ENCODE measurements around the gene FARP1. TPM values are rescaled to one million over a fixed set of nuclear protein-coding genes. Genes with fewer than 3 reads are reported as not detected.

Gene FARP1
- total and polyA plus RNA-seq, 2 experiments from 2014 or later, result 43.2 to 44.2 TPM

DNA sequence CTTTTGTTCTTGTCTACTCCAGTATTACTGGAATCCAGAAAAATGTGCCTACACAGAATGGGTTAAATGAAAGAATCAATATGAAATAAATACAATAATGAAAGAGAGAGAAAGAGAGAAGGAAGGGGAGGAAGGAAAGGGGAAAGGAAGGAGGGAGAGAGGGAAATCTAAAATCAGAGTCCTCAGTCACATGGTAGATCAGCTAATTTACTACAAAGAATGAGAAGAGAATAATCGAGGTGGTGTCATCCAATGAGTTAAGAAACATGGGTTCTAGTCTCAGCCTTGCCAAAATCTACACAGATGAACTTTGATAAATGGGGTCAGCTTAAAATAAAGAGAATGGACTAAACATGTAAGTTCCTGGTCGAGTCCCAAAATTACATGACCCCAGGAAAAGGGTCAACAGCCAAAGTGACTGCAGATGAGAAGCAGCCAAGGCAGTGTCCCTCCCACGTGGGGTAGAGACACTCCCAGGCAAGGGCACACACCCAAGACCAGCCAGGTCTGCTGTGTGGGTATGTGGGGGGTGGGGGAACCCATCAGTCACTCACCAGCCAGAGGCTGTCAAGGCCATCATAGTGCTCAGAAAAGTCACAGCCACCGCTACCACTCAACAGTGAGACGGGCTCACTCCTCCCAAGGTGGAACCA, 330.4 kb downstream of the FARP1 start:
- TF ChIP-seq CTCF (IDR thresholded peaks at IDR 0.05; ENCODE audit: low read depth, low read length), result no peak
- no peaks in the 10 kb centered on the region for H3K9me3 ChIP-seq (ENCODE audit: low read depth)
- H3K27me3 ChIP-seq, result no peaks in the 10 kb centered on the region
- DNase-seq (ENCODE audit: low read depth in 1 of 2, low spot score in 1 of 2), result no peak
- H3K4me3 ChIP-seq, result no peak overlapping the region
- peak overlapping the region; percentile 7 for H3K27ac ChIP-seq
- peaks cover 25% of the 10 kb centered on the region for H3K4me1 ChIP-seq (ENCODE audit: low read depth)
- H3K36me3 ChIP-seq, result no peaks in the 10 kb centered on the region

GRCh38 chr13:98473788-98474144, 330.9 kb downstream of the FARP1 start:
- no peak for TF ChIP-seq CTCF (IDR thresholded peaks at IDR 0.05; ENCODE audit: low read depth, low read length)
- H3K36me3 ChIP-seq, result no peaks in the 10 kb centered on the region
- H3K4me3 ChIP-seq, result no peak overlapping the region
- H3K4me1 ChIP-seq (ENCODE audit: low read depth), result peaks cover 26% of the 10 kb centered on the region
- DNase-seq (ENCODE audit: low read depth in 1 of 2, low spot score in 1 of 2), result no peak
- H3K9me3 ChIP-seq (ENCODE audit: low read depth), result no peaks in the 10 kb centered on the region
- H3K27me3 ChIP-seq, result no peaks in the 10 kb centered on the region
- H3K27ac ChIP-seq, result peak overlapping the region; percentile 7

GRCh38 chr13:98474292-98474691, 331.4 kb downstream of the FARP1 start:
- Histone ChIP-seq H3K9me3 (ENCODE audit: low read depth) (no peaks in the 10 kb centered on the region), H3K27me3 (no peaks in the 10 kb centered on the region), H3K36me3 (no peaks in the 10 kb centered on the region), H3K4me1 (ENCODE audit: low read depth) (peaks cover 29% of the 10 kb centered on the region), H3K27ac (no peak overlapping the region), H3K4me3 (no peak overlapping the region)
- TF ChIP-seq CTCF (IDR thresholded peaks at IDR 0.05; ENCODE audit: low read depth, low read length), result no peak
- DNase-seq (ENCODE audit: low read depth in 1 of 2, low spot score in 1 of 2), result no peak

DNA sequence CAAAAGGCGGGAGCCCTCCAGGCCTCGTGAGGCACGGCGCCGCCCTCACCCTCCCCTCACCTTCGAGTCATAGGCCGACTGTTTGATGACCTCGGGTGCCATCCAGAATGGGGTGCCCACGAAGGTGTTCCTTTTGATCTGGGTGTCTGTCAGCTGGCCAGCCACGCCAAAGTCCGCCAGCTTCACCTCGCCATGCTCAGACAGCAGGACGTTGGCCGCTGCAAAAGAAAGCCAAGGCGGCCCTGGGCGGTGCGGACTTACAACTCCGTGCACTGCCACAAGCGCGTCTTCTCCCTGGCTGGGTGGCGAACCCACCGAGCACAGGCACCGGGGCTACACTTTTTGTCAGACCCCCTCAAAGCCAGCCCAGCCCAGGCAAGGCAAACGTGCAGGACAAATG, 331.9 kb downstream of the FARP1 start:
- Histone ChIP-seq H3K4me3 (no peak overlapping the region), H3K27ac (peak overlapping the region; percentile 47), H3K9me3 (ENCODE audit: low read depth) (no peaks in the 10 kb centered on the region), H3K36me3 (no peaks in the 10 kb centered on the region), H3K4me1 (ENCODE audit: low read depth) (peaks cover 34% of the 10 kb centered on the region), H3K27me3 (no peaks in the 10 kb centered on the region)
- no peak for DNase-seq (ENCODE audit: low read depth in 1 of 2, low spot score in 1 of 2)
- no peak for TF ChIP-seq CTCF (IDR thresholded peaks at IDR 0.05; ENCODE audit: low read depth, low read length)

- Histone ChIP-seq H3K27ac (peak overlapping the region; percentile 47), H3K4me3 (no peak overlapping the region), H3K27me3 (no peaks in the 10 kb centered on the region), H3K4me1 (ENCODE audit: low read depth) (peaks cover 42% of the 10 kb centered on the region), H3K9me3 (ENCODE audit: low read depth) (no peaks in the 10 kb centered on the region), H3K36me3 (no peaks in the 10 kb centered on the region)
- DNase-seq (ENCODE audit: low read depth in 1 of 2, low spot score in 1 of 2), result peak; percentile 22 to 77
- no peak for TF ChIP-seq CTCF (IDR thresholded peaks at IDR 0.05; ENCODE audit: low read depth, low read length)
Observed at GRCh38 chr13:98475522-98475921, 332.6 kb downstream of the FARP1 start.
